Activated CD8-positive, alpha-beta T cell treated with anti-CD3 and anti-CD28 coated beads, Interleukin-2, amount 10 ng/mL, durations not matched to agents 7 days and 5 days (primary cell): ENCODE results near the gene PARP6. TPM values are rescaled to one million over a fixed set of nuclear protein-coding genes. Genes with fewer than 3 reads are reported as not detected.

Experiments used
- ATAC-seq: fragments of 150-1000 bp; cut with Tn5 transposase; one replicate; pipeline ENCODE4 v1.10.0; 2021; ENCODE audit warnings: moderate library complexity
- CTCF ChIA-PET: fragments of 350-600 bp; sonication (Branson Sonifier 250); formaldehyde crosslinking; loops from one replicate; lab custom pipeline; 2021; ENCODE audit warnings: antibody characterized with exemption; lab: Charles Lee
- POLR2A ChIA-PET: fragments of 350-600 bp; sonication (Branson Sonifier 250); formaldehyde crosslinking; loops from one replicate; lab custom pipeline; 2021; ENCODE audit warnings: antibody characterized with exemption; lab: Charles Lee
- DNase-seq: peaks from one replicate; pipeline ENCODE4 v3.0.0-alpha.2; 2020
- H3K27ac Mint-ChIP-seq: one replicate; pipeline ENCODE4 v1.8.0; 2021; ENCODE audit warnings: mild to moderate bottlenecking, mixed read lengths
- H3K27me3 Mint-ChIP-seq: one replicate; pipeline ENCODE4 v1.8.0; 2021; ENCODE audit warnings: low read depth, mixed read lengths
- H3K36me3 Mint-ChIP-seq: one replicate; pipeline ENCODE4 v1.8.0; 2021; ENCODE audit warnings: low read depth, mixed read lengths
- H3K4me1 Mint-ChIP-seq: one replicate; pipeline ENCODE4 v1.8.0; 2021; ENCODE audit warnings: low read depth, mixed read lengths
- H3K4me3 Mint-ChIP-seq: one replicate; pipeline ENCODE4 v1.8.0; 2021; ENCODE audit warnings: mild to moderate bottlenecking, mixed read lengths
- H3K9me3 Mint-ChIP-seq: one replicate; pipeline ENCODE4 v1.8.0; 2022; ENCODE audit warnings: mixed read lengths; ENCODE audit not compliant: insufficient read depth
- total RNA-seq, 2 experiments: library from RNA; stranded (reverse); gene quantifications; one replicate each; pipeline ENCODE4 v1.2.3, GENCODE V29; 2021

PARP6 gene
- total RNA-seq, 2 experiments from 2014 or later: 54.0 to 57.0 TPM

GRCh38 chr15:72207558-72208085, 64.7 kb downstream of the PARP6 start:
- no peak for DNase-seq
- Mint-ChIP-seq H3K36me3 (peaks cover 92% of the 10 kb centered on the region), H3K4me1 (peaks cover 14% of the 10 kb centered on the region), H3K9me3 (no peaks in the 10 kb centered on the region), H3K27ac (no peak overlapping the region), H3K4me3 (no peak overlapping the region), H3K27me3 (no peaks in the 10 kb centered on the region)
- ATAC-seq: no peak
- POLR2A ChIA-PET: no interaction called here
- CTCF ChIA-PET: interaction anchor here (0.7 to 0.8 kb wide), 2 partner anchors 15 to 19 kb away, joined by 3 read pairs; no protein-coding TSS in a partner anchor

- Mint-ChIP-seq H3K27me3 (no peaks in the 10 kb centered on the region), H3K36me3 (peaks cover 94% of the 10 kb centered on the region), H3K9me3 (no peaks in the 10 kb centered on the region), H3K4me1 (peaks cover 14% of the 10 kb centered on the region), H3K27ac (no peak overlapping the region), H3K4me3 (no peak overlapping the region)
- ATAC-seq (no peak), DNase-seq (no peak)
- ChIA-PET CTCF (interaction anchor here (0.7 to 2.3 kb wide), 2 partner anchors 16 to 20 kb away, joined by 3 to 6 read pairs; no protein-coding TSS in a partner anchor), POLR2A (no interaction called here)
These were observed 65.7 kb downstream of the PARP6 start for GRCh38 chr15:72206677-72207000.

- H3K27me3 Mint-ChIP-seq: no peaks in the 10 kb centered on the region
- H3K27ac Mint-ChIP-seq: no peak overlapping the region
These were observed 66.3 kb downstream of the PARP6 start for GRCh38 chr15:72205896-72206676.

GRCh38 chr15:72205273-72205672, 67.1 kb downstream of the PARP6 start:
- Mint-ChIP-seq H3K27me3 (no peaks in the 10 kb centered on the region), H3K27ac (no peak overlapping the region), H3K4me1 (peaks cover 17% of the 10 kb centered on the region), H3K36me3 (peaks cover 92% of the 10 kb centered on the region), H3K9me3 (no peaks in the 10 kb centered on the region), H3K4me3 (no peak overlapping the region)
- ATAC-seq (no peak), DNase-seq (no peak)
- ChIA-PET CTCF (interaction anchor here (2.3 kb wide), 1 partner anchor 22 kb away, joined by 6 read pairs; no protein-coding TSS in a partner anchor), POLR2A (no interaction called here)

More at GRCh38 chr15:72205896-72206676, 66.3 kb downstream of the PARP6 start:
- Mint-ChIP-seq H3K36me3 (peaks cover 90% of the 10 kb centered on the region), H3K4me1 (peaks cover 14% of the 10 kb centered on the region), H3K9me3 (no peaks in the 10 kb centered on the region), H3K4me3 (no peak overlapping the region)
- ChIA-PET POLR2A (no interaction called here), CTCF (interaction anchor here (2.3 kb wide), 1 partner anchor 21 kb away, joined by 6 read pairs; no protein-coding TSS in a partner anchor)
- ATAC-seq (no peak), DNase-seq (no peak)

- Mint-ChIP-seq H3K4me1 (peaks cover 17% of the 10 kb centered on the region), H3K36me3 (peaks cover 94% of the 10 kb centered on the region), H3K27ac (peak overlapping the region; percentile 35), H3K27me3 (no peaks in the 10 kb centered on the region), H3K9me3 (no peaks in the 10 kb centered on the region), H3K4me3 (no peak overlapping the region)
- ChIA-PET CTCF (interaction anchor here (5.1 kb wide), 1 partner anchor 24 kb away, joined by 39 read pairs; no protein-coding TSS in a partner anchor), POLR2A (no interaction called here)
- DNase-seq (no peak), ATAC-seq (no peak)
These were observed 68.9 kb downstream of the PARP6 start for GRCh38 chr15:72203507-72203837.

GRCh38 chr15:72202801-72203506, 69.4 kb downstream of the PARP6 start:
- Mint-ChIP-seq H3K27ac (peak overlapping the region; percentile 71), H3K27me3 (peaks cover 5% of the 10 kb centered on the region), H3K4me3 (no peak overlapping the region), H3K36me3 (peaks cover 94% of the 10 kb centered on the region), H3K4me1 (peaks cover 22% of the 10 kb centered on the region), H3K9me3 (no peaks in the 10 kb centered on the region)
- CTCF ChIA-PET: interaction anchor here (5.1 kb wide), 1 partner anchor 24 kb away, joined by 39 read pairs; no protein-coding TSS in a partner anchor
- POLR2A ChIA-PET: no interaction called here
- ATAC-seq (no peak), DNase-seq (no peak)

- Mint-ChIP-seq H3K4me3 (no peak overlapping the region), H3K27me3 (peaks cover 7% of the 10 kb centered on the region), H3K9me3 (no peaks in the 10 kb centered on the region), H3K27ac (no peak overlapping the region), H3K36me3 (peaks cover 90% of the 10 kb centered on the region), H3K4me1 (peaks cover 24% of the 10 kb centered on the region)
- ChIA-PET CTCF (interaction anchor here (5.1 kb wide), 1 partner anchor 25 kb away, joined by 39 read pairs; no protein-coding TSS in a partner anchor), POLR2A (no interaction called here)
- ATAC-seq (no peak), DNase-seq (no peak)
These were observed 70.1 kb downstream of the PARP6 start for GRCh38 chr15:72202302-72202701.

GRCh38 chr15:72201391-72201921, 70.9 kb downstream of the PARP6 start:
- Mint-ChIP-seq H3K27me3 (peaks cover 11% of the 10 kb centered on the region), H3K4me1 (peaks cover 21% of the 10 kb centered on the region), H3K4me3 (no peak overlapping the region), H3K36me3 (peaks cover 81% of the 10 kb centered on the region), H3K9me3 (no peaks in the 10 kb centered on the region), H3K27ac (peak overlapping the region; percentile 25)
- no peak for DNase-seq
- ATAC-seq: no peak
- ChIA-PET POLR2A (no interaction called here), CTCF (interaction anchor here (0.9 to 5.1 kb wide), 3 partner anchors 10 to 26 kb away, joined by 3 to 39 read pairs (median 12); no protein-coding TSS in a partner anchor)

- H3K27ac Mint-ChIP-seq: peak overlapping the region; percentile 61
- H3K36me3 Mint-ChIP-seq: peaks cover 73% of the 10 kb centered on the region
- H3K9me3 Mint-ChIP-seq: no peaks in the 10 kb centered on the region
- CTCF ChIA-PET: interaction anchor here (0.6 to 5.1 kb wide), 11 partner anchors 11 to 260 kb away, joined by 3 to 39 read pairs (median 4); no protein-coding TSS in a partner anchor
- peaks cover 19% of the 10 kb centered on the region for H3K4me1 Mint-ChIP-seq
- POLR2A ChIA-PET: interaction anchor here (0.7 kb wide), 1 partner anchor 26 kb away, joined by 3 read pairs; no protein-coding TSS in a partner anchor
- H3K4me3 Mint-ChIP-seq: no peak overlapping the region
- DNase-seq (no peak), ATAC-seq (no peak)
- H3K27me3 Mint-ChIP-seq: peaks cover 14% of the 10 kb centered on the region
These were observed 71.7 kb downstream of the PARP6 start for GRCh38 chr15:72200395-72201237.

GRCh38 chr15:72199721-72200212, 72.6 kb downstream of the PARP6 start:
- no peak overlapping the region for H3K4me3 Mint-ChIP-seq
- H3K36me3 Mint-ChIP-seq: peaks cover 64% of the 10 kb centered on the region
- H3K9me3 Mint-ChIP-seq: no peaks in the 10 kb centered on the region
- peak overlapping the region; percentile 49 for H3K27ac Mint-ChIP-seq
- peak; percentile 77 for ATAC-seq
- CTCF ChIA-PET: interaction anchor here (0.8 to 5.1 kb wide), 9 partner anchors 11 to 261 kb away, joined by 3 to 39 read pairs (median 5); no protein-coding TSS in a partner anchor
- H3K27me3 Mint-ChIP-seq: peaks cover 14% of the 10 kb centered on the region
- peaks cover 19% of the 10 kb centered on the region for H3K4me1 Mint-ChIP-seq
- DNase-seq: peak; percentile 80
- POLR2A ChIA-PET: interaction anchor here (0.7 kb wide), 1 partner anchor 27 kb away, joined by 3 read pairs; no protein-coding TSS in a partner anchor
